Liver (tissue), 3 donors: ENCODE results near the gene TNFRSF12A.

Experiments used
- JUND ChIP-seq, 2 donors: IDR thresholded peaks; 2 replicates each; pipeline ENCODE4 v1.6.1; 2016; ENCODE audit warnings: antibody characterized with exemption in 2 of 2
- RAD21 ChIP-seq, 2 donors: IDR thresholded peaks; 2 replicates each; pipeline ENCODE4 v1.6.1; 2016; ENCODE audit warnings: antibody characterized with exemption in 2 of 2, mild to moderate bottlenecking in 2 of 2
- REST ChIP-seq: IDR thresholded peaks from 2 replicates; pipeline ENCODE4 v1.6.1; 2016; ENCODE audit warnings: antibody characterized with exemption, mild to moderate bottlenecking
- SP1 ChIP-seq: IDR thresholded peaks from 2 replicates; pipeline ENCODE4 v1.6.1; 2018; ENCODE audit warnings: antibody characterized with exemption, mild to moderate bottlenecking
- TAF1 ChIP-seq: conservative IDR thresholded peaks from 2 replicates; pipeline ENCODE4 v1.6.1; 2016; ENCODE audit warnings: antibody characterized with exemption, mild to moderate bottlenecking
- ZBTB33 ChIP-seq: IDR thresholded peaks from 2 replicates; pipeline ENCODE4 v1.6.1; 2016; ENCODE audit warnings: antibody characterized with exemption
- TF ChIP-seq, protein P1 (sequence below): IDR thresholded peaks from 2 replicates; pipeline ENCODE4 v1.6.1; 2016; ENCODE audit warnings: antibody characterized with exemption
- TF ChIP-seq, protein P2 (sequence below): fragments of 150-350 bp; IDR thresholded peaks from 2 replicates; pipeline ENCODE4 v1.5.1; 2017; ENCODE audit warnings: improper control_type of control experiment, low read depth, low read length; ENCODE audit not compliant: missing input control
- donor health status: healthy.
- donor health status: healthy.

DNA sequence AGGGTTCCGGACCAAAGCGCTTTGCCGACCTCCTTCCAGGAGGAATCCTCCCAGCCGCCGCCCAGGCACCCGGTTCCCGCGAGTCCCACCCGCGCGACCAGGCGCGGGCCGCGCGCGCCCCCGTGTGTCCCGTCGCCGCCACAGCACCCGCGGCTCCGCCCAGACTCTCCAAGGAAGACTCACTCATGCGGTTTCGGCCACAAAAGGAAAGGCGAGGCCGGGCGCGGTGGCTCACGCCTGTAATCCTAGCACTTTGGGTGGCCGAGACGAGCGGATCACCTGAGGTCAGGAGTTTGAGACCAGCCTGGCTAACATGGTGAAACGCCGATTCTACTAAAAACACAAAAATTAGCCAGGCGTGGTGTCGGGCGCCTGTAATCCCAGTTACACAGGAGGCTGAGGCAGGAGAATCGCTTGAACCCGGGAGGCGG, 36.4 kb upstream of the TNFRSF12A start:
- TF ChIP-seq, protein P1, sequence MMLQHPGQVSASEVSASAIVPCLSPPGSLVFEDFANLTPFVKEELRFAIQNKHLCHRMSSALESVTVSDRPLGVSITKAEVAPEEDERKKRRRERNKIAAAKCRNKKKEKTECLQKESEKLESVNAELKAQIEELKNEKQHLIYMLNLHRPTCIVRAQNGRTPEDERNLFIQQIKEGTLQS = no peak
- TF ChIP-seq, protein P2, sequence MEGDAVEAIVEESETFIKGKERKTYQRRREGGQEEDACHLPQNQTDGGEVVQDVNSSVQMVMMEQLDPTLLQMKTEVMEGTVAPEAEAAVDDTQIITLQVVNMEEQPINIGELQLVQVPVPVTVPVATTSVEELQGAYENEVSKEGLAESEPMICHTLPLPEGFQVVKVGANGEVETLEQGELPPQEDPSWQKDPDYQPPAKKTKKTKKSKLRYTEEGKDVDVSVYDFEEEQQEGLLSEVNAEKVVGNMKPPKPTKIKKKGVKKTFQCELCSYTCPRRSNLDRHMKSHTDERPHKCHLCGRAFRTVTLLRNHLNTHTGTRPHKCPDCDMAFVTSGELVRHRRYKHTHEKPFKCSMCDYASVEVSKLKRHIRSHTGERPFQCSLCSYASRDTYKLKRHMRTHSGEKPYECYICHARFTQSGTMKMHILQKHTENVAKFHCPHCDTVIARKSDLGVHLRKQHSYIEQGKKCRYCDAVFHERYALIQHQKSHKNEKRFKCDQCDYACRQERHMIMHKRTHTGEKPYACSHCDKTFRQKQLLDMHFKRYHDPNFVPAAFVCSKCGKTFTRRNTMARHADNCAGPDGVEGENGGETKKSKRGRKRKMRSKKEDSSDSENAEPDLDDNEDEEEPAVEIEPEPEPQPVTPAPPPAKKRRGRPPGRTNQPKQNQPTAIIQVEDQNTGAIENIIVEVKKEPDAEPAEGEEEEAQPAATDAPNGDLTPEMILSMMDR = peak; percentile 83
- TF ChIP-seq JUND (IDR thresholded peaks at IDR 0.05) (no peak), RAD21 (IDR thresholded peaks at IDR 0.05) (peak in 1 of 2 donors; percentile 72), SP1 (no peak), ZBTB33 (no peak), REST (no peak), TAF1 (no peak)
